ES-I3 (cell line): ENCODE data around the gene FAM151A.

Source experiments
- H3K36me3 ChIP-seq: 2 replicates; pipeline ENCODE4 v1.6.1; 2013; ENCODE audit warnings: mild to moderate bottlenecking, low read length, control low read depth, moderate library complexity; ENCODE audit not compliant: insufficient read depth
- H3K4me1 ChIP-seq: 2 replicates; pipeline ENCODE4 v1.6.1; 2013; ENCODE audit warnings: mild to moderate bottlenecking, control low read depth, low read length; ENCODE audit not compliant: insufficient read depth
- H3K9ac ChIP-seq: 2 replicates; pipeline ENCODE4 v1.6.1; 2013; ENCODE audit warnings: low read depth, mild to moderate bottlenecking, low read length, moderate library complexity
- H3K9me3 ChIP-seq: 2 replicates; pipeline ENCODE4 v1.6.1; 2013; ENCODE audit warnings: mild to moderate bottlenecking, low read length, moderate library complexity; ENCODE audit not compliant: control insufficient read depth, insufficient read depth

FAM151A gene

DNA sequence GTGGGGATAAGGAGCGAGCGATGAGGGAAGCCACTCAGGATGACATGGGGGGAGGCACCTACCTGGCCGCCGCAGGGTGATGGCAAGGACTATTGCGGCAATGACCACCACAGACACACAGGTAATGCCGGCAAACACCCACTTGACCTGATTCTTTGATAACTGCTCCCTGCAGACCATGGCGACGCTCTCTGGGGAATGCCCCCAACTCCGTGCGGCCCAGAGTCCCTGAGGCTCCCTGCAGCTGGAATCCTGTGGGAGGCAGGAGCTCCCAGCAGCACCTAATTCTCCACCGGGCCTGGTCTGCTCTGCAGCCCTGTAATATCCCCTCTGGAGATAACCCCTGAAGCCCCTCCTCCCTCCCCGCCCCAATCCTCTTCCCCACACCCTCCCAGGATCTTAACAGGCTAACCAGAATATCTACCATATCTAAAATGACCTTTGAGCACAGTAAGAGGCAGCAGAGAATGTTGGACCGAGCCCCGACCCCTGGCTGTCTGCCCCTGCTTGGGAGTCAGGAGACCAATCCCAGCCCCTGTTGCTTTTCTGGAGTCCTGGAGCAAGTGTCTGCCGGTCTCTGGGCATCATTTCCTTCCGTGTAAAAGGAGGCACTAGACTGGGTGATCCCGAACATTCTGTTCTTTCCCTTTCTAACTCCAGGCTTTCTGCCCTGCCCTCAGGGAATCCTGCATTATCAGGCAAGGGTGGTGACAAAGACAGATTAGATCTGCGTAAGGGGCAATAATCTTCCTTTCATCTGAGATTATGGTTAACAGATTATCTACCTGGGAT is at the start of gene FAM151A:
FAM151A (minus strand) TSS at position 310 of the 792 bp plus-strand sequence; CDS start at position 180, 130 bp downstream.
- Histone ChIP-seq H3K9ac (no peak within 1 kb of the TSS), H3K9me3 (0 out of 2 replicates have a peak, but pooled peaks cover 4% of the 10 kb centered on the region), H3K36me3 (no peaks in the 10 kb centered on the region), H3K4me1 (no peaks in the 10 kb centered on the region; the same call in 1 of the 2 replicates)

DNA sequence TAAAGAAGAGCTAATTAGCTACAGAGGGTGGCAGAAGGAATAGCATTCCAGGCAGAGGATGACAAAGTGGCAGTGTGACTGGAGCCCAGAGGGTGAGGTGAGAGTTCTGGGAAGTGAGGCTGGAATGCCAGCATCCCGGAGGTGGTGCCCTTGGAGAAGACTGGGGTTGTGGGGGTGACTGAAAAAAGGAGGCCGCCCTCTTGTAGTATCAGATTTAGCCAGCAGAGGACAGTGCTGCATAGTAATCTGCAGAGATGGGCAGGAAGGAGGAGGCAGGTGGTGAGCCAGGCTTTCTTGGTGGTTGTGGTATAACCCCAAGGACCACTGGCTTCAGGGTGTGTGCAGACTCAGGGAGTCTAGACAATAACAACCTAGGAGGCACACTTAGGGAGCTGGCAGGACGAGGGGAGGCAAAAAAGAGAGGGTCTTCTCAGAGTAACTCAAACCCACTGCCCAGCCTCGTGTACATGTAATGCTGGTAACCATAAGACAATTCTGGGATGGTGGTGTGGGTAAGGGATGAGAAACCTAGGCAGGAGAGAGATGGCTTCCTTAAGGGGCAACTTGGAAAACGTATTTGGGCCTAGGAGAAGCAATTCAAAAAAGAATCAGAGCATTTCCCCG is 48.8 kb upstream of the FAM151A start:
- Histone ChIP-seq H3K36me3 (no peaks in the 10 kb centered on the region), H3K4me1 (no peaks in the 10 kb centered on the region), H3K9ac (no peak overlapping the region), H3K9me3 (no peaks in the 10 kb centered on the region)

DNA sequence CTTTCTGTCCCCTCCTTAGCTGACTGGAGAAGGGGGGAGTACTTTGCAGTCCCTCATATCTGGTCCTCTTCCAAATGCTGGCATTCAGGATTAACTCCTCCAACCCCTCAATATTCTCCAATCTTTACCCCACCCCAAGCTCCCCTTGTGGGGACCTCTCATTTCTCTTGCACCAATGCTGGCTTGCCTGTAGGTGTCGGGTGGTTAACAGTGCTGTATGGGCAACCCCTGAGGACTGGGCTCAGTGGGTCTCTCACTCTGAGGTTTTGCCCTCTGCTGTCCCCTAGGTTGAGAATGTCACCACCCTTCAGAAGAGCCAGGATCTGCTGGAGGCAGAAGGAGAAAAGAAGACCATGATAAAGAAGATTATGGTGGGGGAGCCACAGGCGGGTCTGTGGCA is 45.2 kb upstream of the FAM151A start:
- H3K9me3 ChIP-seq: no peaks in the 10 kb centered on the region
- no peaks in the 10 kb centered on the region for H3K4me1 ChIP-seq
- H3K9ac ChIP-seq: no peak overlapping the region
- H3K36me3 ChIP-seq: no peaks in the 10 kb centered on the region

DNA sequence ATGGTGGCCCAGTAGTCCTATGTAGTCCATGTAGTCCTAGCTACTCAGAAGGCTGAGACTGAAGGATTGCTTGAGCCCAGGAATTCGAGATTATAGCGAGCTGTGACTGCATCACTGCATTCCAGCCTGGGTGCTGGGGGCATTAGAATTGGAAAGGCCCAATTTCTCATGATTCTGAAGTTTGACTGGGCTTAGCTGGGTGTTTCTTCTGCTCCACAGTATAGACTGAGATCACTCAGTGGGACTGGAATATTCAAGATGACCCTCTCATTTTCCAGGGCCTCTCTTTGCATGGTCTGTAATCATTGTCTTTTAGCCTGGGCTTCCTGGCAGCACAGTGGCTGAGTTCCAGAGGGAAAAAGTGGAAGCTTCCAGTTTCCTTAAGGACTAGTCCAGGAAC is 44.5 kb upstream of the FAM151A start:
- H3K4me1 ChIP-seq: no peaks in the 10 kb centered on the region
- H3K9me3 ChIP-seq: no peaks in the 10 kb centered on the region
- no peaks in the 10 kb centered on the region for H3K36me3 ChIP-seq
- H3K9ac ChIP-seq: no peak overlapping the region

DNA sequence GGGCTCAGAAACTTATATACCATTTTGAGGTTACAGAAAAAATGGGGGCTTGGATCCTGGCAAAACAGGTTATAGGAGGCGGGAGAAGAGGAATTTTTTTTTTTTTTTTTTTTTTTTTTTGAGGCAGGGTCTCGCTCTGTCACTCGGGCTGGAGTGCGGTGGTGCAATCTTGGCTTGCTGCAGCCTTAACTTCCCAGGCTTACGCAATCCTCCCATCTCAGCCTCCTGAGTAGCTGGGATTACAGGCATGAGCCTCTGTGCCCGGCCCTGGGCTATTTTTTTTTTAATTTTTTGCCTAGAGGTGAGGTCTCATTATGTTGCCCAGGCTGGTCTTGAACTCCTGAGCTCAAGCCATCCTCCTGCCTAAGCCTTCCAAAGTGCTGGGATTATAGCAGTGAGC is 43.0 kb upstream of the FAM151A start:
- Histone ChIP-seq H3K36me3 (no peaks in the 10 kb centered on the region), H3K9me3 (no peaks in the 10 kb centered on the region), H3K4me1 (no peaks in the 10 kb centered on the region), H3K9ac (no peak overlapping the region)

DNA sequence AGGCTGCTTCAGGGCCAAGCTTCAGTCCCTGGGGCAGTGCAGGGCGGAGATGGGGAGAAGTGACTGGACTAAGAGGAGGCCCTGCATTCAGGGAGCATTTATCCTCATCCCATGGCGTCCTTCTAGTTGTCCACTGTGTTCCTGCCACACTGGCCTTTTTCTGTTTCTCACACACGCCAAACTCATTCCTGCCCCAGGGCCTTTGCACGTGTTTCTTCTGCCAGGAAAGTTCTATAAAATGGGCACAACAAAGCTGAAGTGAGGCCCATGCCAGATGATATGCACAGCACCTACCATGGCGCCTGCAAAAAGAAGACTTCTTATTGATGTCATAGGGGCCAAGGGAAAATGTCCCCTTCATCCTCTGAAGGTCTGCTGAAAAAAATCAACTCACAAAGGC is 42.5 kb upstream of the FAM151A start:
- Histone ChIP-seq H3K36me3 (no peaks in the 10 kb centered on the region), H3K4me1 (no peaks in the 10 kb centered on the region), H3K9ac (no peak overlapping the region), H3K9me3 (no peaks in the 10 kb centered on the region)

DNA sequence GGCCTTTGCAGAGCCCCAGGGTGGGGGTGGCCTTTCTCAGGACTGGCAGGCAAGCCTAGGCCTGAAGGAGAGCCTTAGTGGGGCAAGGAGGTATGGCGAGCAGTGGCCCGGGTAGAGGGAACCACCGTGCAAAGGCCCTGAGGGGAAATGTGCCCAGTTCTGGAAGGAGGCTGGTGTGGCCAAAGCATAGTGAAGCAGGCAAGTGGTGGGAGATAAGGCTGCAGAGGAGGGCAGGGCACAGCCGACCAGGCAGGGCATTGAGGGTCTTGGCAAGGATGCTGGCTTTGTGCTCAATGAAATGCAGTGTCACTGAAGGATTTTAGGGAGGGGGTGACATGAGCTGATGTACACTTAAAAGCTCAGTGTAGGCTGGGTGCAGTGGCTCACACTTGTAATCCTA is 41.0 kb upstream of the FAM151A start:
- Histone ChIP-seq H3K9ac (no peak overlapping the region), H3K36me3 (no peaks in the 10 kb centered on the region), H3K4me1 (no peaks in the 10 kb centered on the region), H3K9me3 (no peaks in the 10 kb centered on the region)

DNA sequence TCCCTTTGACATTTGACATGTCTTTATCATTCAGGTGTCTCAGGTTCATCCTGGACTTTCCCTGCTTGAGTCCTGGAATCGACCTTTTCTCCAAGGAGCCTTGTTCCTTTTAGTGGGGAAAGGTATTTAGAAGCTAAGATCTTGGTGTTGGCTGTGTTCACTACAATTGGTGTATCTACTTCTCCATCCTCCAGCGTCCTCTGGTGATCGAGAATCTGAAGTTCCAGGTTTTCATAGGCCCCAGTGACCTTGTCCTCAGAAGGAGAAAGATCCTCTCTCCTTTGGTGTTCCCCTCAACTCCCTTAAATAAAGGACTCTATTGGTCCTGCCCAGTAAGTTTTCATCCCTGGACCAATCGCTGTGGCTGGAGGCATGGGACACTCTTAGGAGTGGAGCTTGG is 40.4 kb upstream of the FAM151A start:
- no peak overlapping the region for H3K9ac ChIP-seq

DNA sequence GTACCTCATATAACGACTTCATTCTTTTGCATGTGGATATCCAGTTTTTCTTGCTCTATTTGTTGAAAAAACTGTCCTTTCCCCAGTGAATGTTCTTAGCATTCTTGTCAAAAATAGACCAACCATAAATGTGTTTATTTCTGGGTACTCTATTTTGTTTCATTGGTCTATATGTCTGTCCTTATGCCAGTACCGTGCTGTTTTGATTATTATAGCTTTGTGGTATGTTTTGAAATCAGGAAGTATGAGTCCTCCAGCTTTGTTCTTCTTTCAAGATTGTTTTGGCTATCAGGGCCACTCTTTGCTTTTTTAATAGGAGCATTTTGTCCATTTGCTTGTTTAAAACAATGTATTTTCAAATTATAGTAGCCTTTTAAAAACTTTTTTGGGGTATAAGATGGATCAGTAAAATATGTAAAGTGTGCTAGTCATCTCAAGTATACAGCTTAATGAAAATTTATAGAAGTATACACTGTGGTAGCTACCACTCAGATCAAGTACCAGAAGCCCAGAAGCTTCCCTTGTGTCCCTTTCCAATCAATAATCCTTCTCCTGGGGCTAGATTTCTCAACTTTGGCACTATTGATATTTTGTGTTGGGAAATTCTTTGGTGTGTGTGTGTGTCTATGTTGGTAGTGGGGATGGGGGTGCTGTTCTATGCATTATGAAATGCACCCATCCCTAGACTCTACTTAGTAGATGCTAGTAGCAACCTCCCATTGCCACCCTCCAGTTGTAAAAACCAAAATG is 35.0 kb upstream of the FAM151A start:
- Histone ChIP-seq H3K9ac (no peak overlapping the region), H3K4me1 (no peaks in the 10 kb centered on the region), H3K36me3 (no peaks in the 10 kb centered on the region), H3K9me3 (peaks cover 8% of the 10 kb centered on the region; the same call in 1 of the 2 replicates)

More for the DNA sequence above, 40.4 kb upstream of the FAM151A start:
- no peaks in the 10 kb centered on the region for H3K4me1 ChIP-seq
- H3K36me3 ChIP-seq: no peaks in the 10 kb centered on the region
- no peaks in the 10 kb centered on the region for H3K9me3 ChIP-seq

DNA sequence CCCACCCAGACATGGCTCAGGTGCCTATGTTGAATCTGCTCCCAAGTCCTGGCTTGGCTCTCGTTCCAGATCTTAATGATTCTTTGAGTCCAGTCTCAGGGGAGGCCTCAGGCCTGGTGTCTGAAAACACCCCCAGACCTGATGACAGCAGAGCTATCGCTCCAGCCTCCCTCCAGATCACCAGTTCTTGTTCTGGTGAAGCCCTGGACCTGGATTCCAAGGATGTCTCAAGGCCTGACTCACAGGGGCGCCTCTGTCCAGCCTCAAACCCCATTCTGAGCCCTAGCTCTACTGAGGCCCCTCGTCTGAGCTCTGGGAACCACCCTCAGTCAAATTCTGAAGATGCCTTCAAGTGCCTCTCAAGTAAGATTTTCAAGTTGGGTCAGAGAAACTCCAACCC is 29.7 kb upstream of the FAM151A start:
- Histone ChIP-seq H3K36me3 (no peaks in the 10 kb centered on the region), H3K9ac (no peak overlapping the region), H3K4me1 (no peaks in the 10 kb centered on the region), H3K9me3 (peaks cover 6% of the 10 kb centered on the region; the same call in 1 of the 2 replicates)

DNA sequence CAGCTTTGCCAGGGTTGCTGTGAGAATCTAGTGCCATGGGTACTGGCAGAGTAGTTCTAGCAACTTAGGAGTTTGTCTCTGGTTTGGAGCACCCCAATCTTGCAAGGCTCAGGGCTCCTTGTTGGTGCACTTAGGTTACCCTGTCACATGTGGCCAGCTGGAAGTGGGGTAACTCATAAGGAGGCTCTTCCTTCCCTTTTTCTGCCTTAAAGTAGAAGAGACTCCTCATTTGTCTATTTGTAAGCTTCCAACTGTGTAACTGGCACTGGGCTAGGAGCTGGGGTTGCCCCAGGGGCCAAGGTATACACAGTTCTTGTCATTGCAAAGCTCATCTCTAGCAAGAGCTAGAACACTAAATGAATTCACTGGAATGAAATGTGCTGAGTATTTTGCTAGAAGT is 28.8 kb upstream of the FAM151A start:
- Histone ChIP-seq H3K36me3 (no peaks in the 10 kb centered on the region), H3K9ac (no peak overlapping the region), H3K9me3 (no peaks in the 10 kb centered on the region), H3K4me1 (no peaks in the 10 kb centered on the region)

DNA sequence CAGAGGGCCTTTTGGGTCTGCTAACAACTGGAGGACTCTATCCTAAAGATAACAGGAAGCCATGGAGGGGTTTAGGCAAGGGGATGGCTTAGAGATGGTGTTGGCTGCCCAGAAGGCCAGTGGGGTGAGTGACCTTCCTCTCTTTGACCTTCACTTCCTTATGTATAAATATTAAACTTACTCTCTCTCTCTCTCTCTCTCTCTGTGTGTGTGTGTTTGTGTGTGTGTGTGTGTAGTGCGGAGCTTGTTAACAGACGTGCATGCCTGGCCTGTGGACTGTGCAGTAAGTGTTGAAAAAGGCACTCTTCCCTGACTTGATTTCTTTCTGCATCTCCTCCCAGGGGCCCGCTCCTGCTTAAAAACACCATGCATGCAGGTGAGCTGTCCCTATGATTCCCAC is 28.3 kb upstream of the FAM151A start:
- H3K9ac ChIP-seq: no peak overlapping the region
- H3K36me3 ChIP-seq: no peaks in the 10 kb centered on the region
- no peaks in the 10 kb centered on the region for H3K4me1 ChIP-seq
- no peaks in the 10 kb centered on the region for H3K9me3 ChIP-seq

DNA sequence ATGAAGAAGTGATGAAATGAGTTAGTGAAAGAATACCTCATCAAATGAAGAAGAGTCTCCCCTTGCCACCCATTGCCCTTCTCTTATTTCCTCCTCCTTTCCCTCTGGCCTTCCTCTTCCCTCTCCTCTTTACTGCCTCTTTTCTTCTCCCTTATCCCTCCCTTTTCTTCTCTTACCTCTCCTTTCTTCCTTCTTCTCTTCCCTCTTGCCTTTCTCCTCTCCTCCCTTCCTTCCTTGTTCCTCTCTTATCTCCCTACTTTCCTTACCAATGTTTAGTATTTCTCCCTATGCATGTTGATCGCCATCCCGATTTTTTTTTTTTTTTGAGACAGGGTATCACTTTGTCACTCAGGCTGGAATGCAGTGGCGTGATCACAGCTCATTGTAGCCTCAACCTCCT is 27.1 kb upstream of the FAM151A start:
- H3K9me3 ChIP-seq: no peaks in the 10 kb centered on the region
- no peaks in the 10 kb centered on the region for H3K4me1 ChIP-seq
- H3K9ac ChIP-seq: no peak overlapping the region
- H3K36me3 ChIP-seq: no peaks in the 10 kb centered on the region

DNA sequence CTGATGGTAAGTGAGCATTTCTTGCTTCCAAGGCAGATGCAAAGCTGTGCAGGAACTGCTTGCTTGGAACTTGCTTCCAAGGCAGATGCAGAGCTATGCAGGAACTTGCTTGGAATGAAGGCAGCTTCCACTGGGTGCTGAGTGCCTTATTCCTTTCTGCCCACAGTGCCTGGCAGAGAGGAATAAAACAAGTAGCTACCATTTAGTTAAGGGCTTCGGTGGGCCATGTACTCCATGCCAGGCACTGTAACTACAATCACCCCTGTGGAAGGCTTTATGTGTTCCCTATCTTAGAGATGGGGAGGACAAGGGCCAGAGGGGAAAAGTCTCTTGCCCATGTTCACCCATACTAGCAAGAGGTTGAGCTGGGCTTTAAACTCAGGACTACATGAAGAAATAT is 26.6 kb upstream of the FAM151A start:
- no peaks in the 10 kb centered on the region for H3K9me3 ChIP-seq
- no peaks in the 10 kb centered on the region for H3K36me3 ChIP-seq
- H3K9ac ChIP-seq: no peak overlapping the region
- no peaks in the 10 kb centered on the region for H3K4me1 ChIP-seq
